GM19468 (cell line): ENCODE measurements around the gene PEAK1.
"Not testable (repeated sequence)": the region's sequence is repeated elsewhere in the genome, so short reads cannot be mapped to it uniquely, and the experiment has no call there.

Experiments used
- ATAC-seq: cut with Tn5 transposase; IDR thresholded peaks from one replicate; pipeline ENCODE4 v1.9.1; 2021; ENCODE audit warnings: mild to moderate bottlenecking, moderate library complexity, moderate number of reproducible peaks; ENCODE audit not compliant: unreplicated experiment; ENCODE audit errors: extremely low read depth

Gene PEAK1

GRCh38 chr15:77329202-77329601 lies 90.7 kb downstream of the PEAK1 start:
- ATAC-seq, result no peak

GRCh38 chr15:77327844-77328529 lies 91.9 kb downstream of the PEAK1 start:
- ATAC-seq, result no peak

- ATAC-seq, result no peak
Measured at GRCh38 chr15:77327168-77327567, 92.7 kb downstream of the PEAK1 start.

- no peak for ATAC-seq
Measured at GRCh38 chr15:77326366-77326765, 93.5 kb downstream of the PEAK1 start.

GRCh38 chr15:77312523-77312922 lies 107.4 kb downstream of the PEAK1 start:
- ATAC-seq, result no peak

- ATAC-seq, result no peak
Measured at GRCh38 chr15:77311618-77312398, 108.1 kb downstream of the PEAK1 start.

- no peak for ATAC-seq
Measured at GRCh38 chr15:77311020-77311419, 108.9 kb downstream of the PEAK1 start.

- ATAC-seq, result no peak
Measured at GRCh38 chr15:77309392-77309791, 110.5 kb downstream of the PEAK1 start.

- no peak for ATAC-seq
Measured at GRCh38 chr15:77305953-77306352, 114.0 kb downstream of the PEAK1 start.

GRCh38 chr15:77296773-77297337 lies 123.0 kb downstream of the PEAK1 start:
- ATAC-seq, result no peak

GRCh38 chr15:77295446-77295845 lies 124.5 kb downstream of the PEAK1 start:
- ATAC-seq, result no peak

- ATAC-seq, result no peak
Measured at GRCh38 chr15:77292969-77293558, 126.8 kb downstream of the PEAK1 start.

- no peak for ATAC-seq
Measured at GRCh38 chr15:77291107-77291506, 128.8 kb downstream of the PEAK1 start.

GRCh38 chr15:77287385-77287784 lies 132.5 kb downstream of the PEAK1 start:
- no peak for ATAC-seq

GRCh38 chr15:77285057-77285997 lies 134.6 kb downstream of the PEAK1 start:
- ATAC-seq, result no peak

- ATAC-seq, result no peak
Measured at GRCh38 chr15:77282333-77282732, 137.6 kb downstream of the PEAK1 start.

GRCh38 chr15:77276943-77277342 lies 143.0 kb downstream of the PEAK1 start:
- no peak for ATAC-seq

- no peak for ATAC-seq
Measured at GRCh38 chr15:77276096-77276495, 143.8 kb downstream of the PEAK1 start.

- not testable (repeated sequence) for ATAC-seq
Measured at GRCh38 chr15:77273136-77273535, 146.8 kb downstream of the PEAK1 start.
